GM12874 (cell line): ENCODE results near the gene C1QTNF9B.

Source experiments
- CTCF ChIP-seq: IDR thresholded peaks from 2 replicates; pipeline ENCODE4 v1.5.1; 2011; ENCODE audit warnings: low read depth, mild to moderate bottlenecking, control low read depth, low read length, moderate library complexity; ENCODE audit not compliant: insufficient read depth

Gene C1QTNF9B

GRCh38 chr13:23848019-23848418 lies 49.3 kb downstream of the C1QTNF9B start:
- TF ChIP-seq CTCF: no peak

GRCh38 chr13:23847497-23847896 lies 49.8 kb downstream of the C1QTNF9B start:
- no peak for TF ChIP-seq CTCF

GRCh38 chr13:23845105-23845725 lies 52.1 kb downstream of the C1QTNF9B start:
- TF ChIP-seq CTCF: no peak

GRCh38 chr13:23844132-23844531 lies 53.2 kb downstream of the C1QTNF9B start:
- no peak for TF ChIP-seq CTCF

- TF ChIP-seq CTCF: no peak
Measured at GRCh38 chr13:23843436-23843835, 53.9 kb downstream of the C1QTNF9B start.

GRCh38 chr13:23842406-23842805 lies 54.9 kb downstream of the C1QTNF9B start:
- TF ChIP-seq CTCF: no peak
